Heart left ventricle (tissue), 16 donors: ENCODE measurements around the gene ATP1A4. TPM values are rescaled to one million over a fixed set of nuclear protein-coding genes. Genes with fewer than 3 reads are reported as not detected.

Experiments
- ATAC-seq, 4 donors: fragments of 200-7000 bp; cut with Tn5 transposase; one replicate each; pipeline ENCODE4 v1.9.1; 2020 to 2022; ENCODE audit warnings: moderate library complexity in 4 of 4, mild to moderate bottlenecking in 3 of 4, moderate number of reproducible peaks in 1 of 4
- DNase-seq, 5 donors: peaks; one replicate each; pipeline ENCODE4 v3.0.0-alpha.2; 2020
- H3K27ac ChIP-seq, 12 donors: fragments of 200-600 bp; sonication (generic) in 4 of 12; one replicate each; pipeline versions ENCODE4 v1.5.0 to v1.8.0; 2016 to 2022; ENCODE audit warnings: mild to moderate bottlenecking in 2 of 12
- H3K27me3 ChIP-seq, 9 donors: fragments of 200-600 bp; sonication (generic) in 2 of 9; one replicate each; pipeline versions ENCODE4 v1.5.1 to v1.8.0; 2016 to 2022; ENCODE audit warnings: mild to moderate bottlenecking in 3 of 9
- H3K36me3 ChIP-seq, 9 donors: fragments of 200-600 bp; sonication (generic) in 2 of 9; one replicate each; pipeline versions ENCODE4 v1.5.0 to v1.8.0; 2018 to 2022; ENCODE audit warnings: mild to moderate bottlenecking in 2 of 9
- H3K4me1 ChIP-seq, 12 donors: fragments of 200-600 bp; sonication (generic) in 4 of 12; one replicate each; pipeline versions ENCODE4 v1.5.0 to v1.8.0; 2016 to 2022; ENCODE audit warnings: mild to moderate bottlenecking in 3 of 12
- H3K4me3 ChIP-seq, 12 donors: fragments of 200-600 bp; sonication (generic) in 4 of 12; one replicate each; pipeline versions ENCODE4 v1.5.0 to v1.8.0; 2017 to 2022; ENCODE audit warnings: mild to moderate bottlenecking in 9 of 12, moderate library complexity in 4 of 12
- H3K9me3 ChIP-seq, 12 donors: fragments of 200-600 bp; sonication (generic) in 4 of 12; one replicate each; pipeline versions ENCODE4 v1.5.0 to v1.8.0; 2016 to 2022; ENCODE audit warnings: mild to moderate bottlenecking in 1 of 12
- CTCF ChIP-seq, 12 donors: fragments of 200-600 bp; sonication (generic) in 4 of 12; IDR thresholded peaks; one replicate each; pipeline versions ENCODE4 v1.5.0 to v1.8.0; 2018 to 2022; ENCODE audit warnings: antibody characterized with exemption in 12 of 12, mild to moderate bottlenecking in 5 of 12
- POLR2A ChIP-seq, 2 donors: fragments of 450-650 bp; IDR thresholded peaks; one replicate each; pipeline ENCODE4 v1.6.1; 2017; ENCODE audit warnings: antibody characterized with exemption in 2 of 2, mild to moderate bottlenecking in 2 of 2, moderate library complexity in 2 of 2
- WGBS, 4 donors: extraction: QIAGEN DNeasy Blood & Tissue Kit in 2 of 4; methylation state at CpG; one replicate each; pipeline versions ENCODE4 v1.1.5 to v1.1.7; 2013 to 2018; 5-methylcytosine and 5-hydroxymethylcytosine counted together
- intact Hi-C, 10 donors: fragments of 100-400 bp; cut with DNase I; formaldehyde crosslinking; loops; one replicate each; pipeline versions ENCODE4 v1.11.1 to v1.14.2; 2022
- polyA plus RNA-seq, 2 donors: library from polyadenylated mRNA; stranded (reverse); fragments of 200-250 nt; gene quantifications; one replicate each; pipeline ENCODE4 v1.2.3, GENCODE V29; 2013
- total RNA-seq, 9 donors: library from RNA; depleted of rRNA in 2 of 9; stranded (reverse); fragments of >200 nt in 2 of 9; fragmentation: NEBNext Ultra II Directional in 3 of 9; extraction: Animal tissue kit (Norgen Biotek cat#: 25700) in 3 of 9; gene quantifications; one replicate each; pipeline versions ENCODE4 v1.1.0 to v1.2.4, GENCODE V29; 2016 to 2023
- donor health status: ischemic (EF 13 %, LVEDD 7.1; RV severe dilation, severe dysfunction).
- donor health status: healthy with polysubstance abuse.
- donor health status: DM: no; HTN: yes; CAD: no.
- donor health status: DM: no; HTN: no; CAD: no.
- donor health status: ischemic (EF 25% LVEDD 6.9; RV normal size, moderate dysfunction).
- donor health status: ischemic (EF 25% LVEDD 5.7; RV mildly dilated, moderate dysfunction).
- donor health status: healthy.
- donor health status: DM: yes; HTN: yes; CAD: no.
- donor health status: ischemic (EF 35%, LVEDD 5.7; RV mildly dilated, moderate dysfunction).
- donor health status: nonischemic (EF 11% LVEDD 7.7; RV severe dilation, severe dysfunction).
- donor health status: DM: yes; HTN: yes; CAD: no.
- donor health status: PGD.
- donor health status: ischemic (EF 29% LVEDD 5.4; RV normal size, mild dysfunction).
- donor health status: nonischemic (EF 23%, LVEDD 6.1; RV moderate dilation, normal function).

Gene ATP1A4
- total and polyA plus RNA-seq, 11 donors: 0.09 to 1.3 (median 0.25) TPM; not detected in 6

DNA sequence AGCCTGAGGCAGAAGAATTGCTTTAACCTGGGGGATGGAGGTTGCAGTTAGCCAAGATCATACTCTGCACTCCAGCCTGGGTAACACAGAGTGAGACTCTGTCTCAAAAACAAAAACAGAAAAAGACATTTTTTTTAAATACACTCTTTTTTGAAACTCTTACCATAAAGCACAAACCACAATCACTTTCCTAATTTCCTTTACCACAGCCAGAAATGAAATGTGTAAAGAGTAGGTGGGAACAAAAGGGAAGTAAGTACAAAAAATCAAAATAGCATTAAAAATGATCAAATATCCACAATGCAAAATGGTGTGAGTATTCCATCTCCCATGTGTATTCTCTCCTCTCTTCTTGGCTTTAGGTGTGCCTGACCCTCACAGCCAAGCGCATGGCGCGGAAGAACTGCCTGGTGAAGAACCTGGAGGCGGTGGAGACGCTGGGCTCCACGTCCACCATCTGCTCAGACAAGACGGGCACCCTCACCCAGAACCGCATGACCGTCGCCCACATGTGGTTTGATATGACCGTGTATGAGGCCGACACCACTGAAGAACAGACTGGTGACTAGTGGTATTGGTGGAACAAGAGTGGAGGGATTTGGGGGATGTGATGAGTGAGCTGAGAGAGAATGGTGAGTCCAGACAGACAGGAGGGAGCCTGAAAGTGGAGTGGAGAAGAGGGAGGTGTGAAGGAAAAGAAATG is 14.9 kb downstream of the ATP1A4 start:
- intact Hi-C loops: no loop called here
- H3K9me3 ChIP-seq: no peaks in the 10 kb centered on the region
- H3K4me3 ChIP-seq: no peak overlapping the region
- H3K27ac ChIP-seq: no peak overlapping the region
- no peaks in the 10 kb centered on the region for H3K36me3 ChIP-seq
- H3K27me3 ChIP-seq: no peaks in the 10 kb centered on the region
- DNase-seq: no peak
- WGBS, 4 donors: 80 to 92% (median 88%) methylated on average over 12 of the region's 12 CpGs
- TF ChIP-seq POLR2A (IDR thresholded peaks at IDR 0.05) (no peak), CTCF (IDR thresholded peaks at IDR 0.05) (no peak)
- no peak for ATAC-seq
- H3K4me1 ChIP-seq: no peaks in the 10 kb centered on the region

GRCh38 chr1:160167056-160167455 is 15.7 kb downstream of the ATP1A4 start:
- DNase-seq (no peak), ATAC-seq (no peak)
- Histone ChIP-seq H3K27me3 (peaks cover 0 to 4% (median 0%) of the 10 kb centered on the region in 9 donors), H3K4me1 (no peaks in the 10 kb centered on the region), H3K27ac (no peak overlapping the region), H3K4me3 (no peak overlapping the region), H3K36me3 (no peaks in the 10 kb centered on the region), H3K9me3 (no peaks in the 10 kb centered on the region)
- TF ChIP-seq POLR2A (IDR thresholded peaks at IDR 0.05) (no peak), CTCF (IDR thresholded peaks at IDR 0.05) (no peak)
- intact Hi-C loops: no loop called here
- 85 to 92% (median 87%) methylated on average over 4 of the region's 4 CpGs for WGBS, 4 donors

DNA sequence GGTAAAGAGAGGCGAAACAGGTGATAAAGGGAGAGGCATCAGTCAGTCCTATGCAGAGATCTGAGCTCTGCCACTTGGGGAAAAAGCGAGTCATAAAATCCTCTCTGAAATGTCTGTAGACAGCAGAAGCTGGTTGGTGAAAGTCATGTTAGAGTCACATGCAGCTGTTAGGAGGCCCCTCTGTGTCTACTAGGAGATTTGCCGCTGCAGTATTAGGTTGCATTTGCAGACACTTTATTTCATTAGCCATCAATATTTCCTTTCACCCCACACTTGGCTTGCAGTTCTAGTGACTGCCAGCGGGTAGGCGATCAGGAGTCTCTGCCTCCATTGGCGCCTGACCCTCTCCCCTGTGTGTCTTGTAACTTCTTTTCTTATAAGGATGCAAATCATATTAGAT is 16.2 kb downstream of the ATP1A4 start:
- no peaks in the 10 kb centered on the region for H3K36me3 ChIP-seq
- DNase-seq (no peak), ATAC-seq (no peak)
- WGBS, 4 donors: 89 to 96% (median 92%) methylated on average over 6 of the region's 6 CpGs
- intact Hi-C loops: no loop called here
- no peak overlapping the region for H3K27ac ChIP-seq
- TF ChIP-seq CTCF (IDR thresholded peaks at IDR 0.05) (no peak), POLR2A (IDR thresholded peaks at IDR 0.05) (no peak)
- no peaks in the 10 kb centered on the region for H3K9me3 ChIP-seq
- H3K4me1 ChIP-seq: no peaks in the 10 kb centered on the region
- no peak overlapping the region for H3K4me3 ChIP-seq
- H3K27me3 ChIP-seq: peaks cover 0 to 4% (median 0%) of the 10 kb centered on the region in 9 donors

- no peaks in the 10 kb centered on the region for H3K4me1 ChIP-seq
- no peak overlapping the region for H3K4me3 ChIP-seq
- no peak for TF ChIP-seq POLR2A (IDR thresholded peaks at IDR 0.05)
- TF ChIP-seq CTCF (IDR thresholded peaks at IDR 0.05): no peak
- no peaks in the 10 kb centered on the region for H3K9me3 ChIP-seq
- no peak overlapping the region for H3K27ac ChIP-seq
- ATAC-seq (no peak), DNase-seq (no peak)
- intact Hi-C loops: no loop called here
- H3K27me3 ChIP-seq: peaks cover 0 to 4% (median 0%) of the 10 kb centered on the region in 9 donors
- H3K36me3 ChIP-seq: no peaks in the 10 kb centered on the region
- WGBS, 4 donors: 44 to 60% (median 53%) methylated on average over 5 of the region's 5 CpGs
These were observed 16.6 kb downstream of the ATP1A4 start for GRCh38 chr1:160168016-160168415.
